Fibroblast of lung (primary cell): ENCODE data around the gene CAPN13.

Source experiments
- EZH2 ChIP-seq: IDR thresholded peaks from 2 replicates; pipeline ENCODE4 v1.5.1; 2012; ENCODE audit warnings: low read length, control low read depth, mild to moderate bottlenecking; ENCODE audit errors: missing control alignments
- TF ChIP-seq, protein P1 (sequence below), 2 donors: IDR thresholded peaks in 1 of 2; conservative IDR thresholded peaks in 1 of 2; 1 replicate in 1 of 2; 2 replicates in 1 of 2; pipeline ENCODE4 v1.5.1; 2011 to 2012; ENCODE audit warnings: low read length in 2 of 2, control low read depth in 1 of 2, inconsistent platforms in 1 of 2, low read depth in 1 of 2, mild to moderate bottlenecking in 1 of 2

DNA sequence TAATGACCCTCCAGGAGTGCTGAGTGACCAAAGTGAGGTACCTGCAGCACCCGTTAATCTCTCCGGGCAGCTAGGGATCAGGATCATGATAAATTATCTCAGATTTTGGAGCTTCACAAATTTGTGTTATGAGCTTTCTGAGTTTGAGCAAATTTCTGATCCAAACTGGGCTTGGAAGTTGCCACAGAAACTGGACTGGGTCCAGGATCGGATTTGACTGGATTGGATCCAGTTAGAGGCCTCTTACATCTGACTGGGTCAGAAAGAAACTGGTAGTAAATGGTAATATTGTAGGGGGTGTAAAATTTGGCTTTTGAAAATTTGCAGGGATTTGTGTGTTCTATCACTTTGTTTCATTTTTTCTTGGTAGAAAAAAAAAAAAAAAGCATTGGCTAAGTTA is 19.7 kb upstream of the CAPN13 start:
- TF ChIP-seq, protein P1, sequence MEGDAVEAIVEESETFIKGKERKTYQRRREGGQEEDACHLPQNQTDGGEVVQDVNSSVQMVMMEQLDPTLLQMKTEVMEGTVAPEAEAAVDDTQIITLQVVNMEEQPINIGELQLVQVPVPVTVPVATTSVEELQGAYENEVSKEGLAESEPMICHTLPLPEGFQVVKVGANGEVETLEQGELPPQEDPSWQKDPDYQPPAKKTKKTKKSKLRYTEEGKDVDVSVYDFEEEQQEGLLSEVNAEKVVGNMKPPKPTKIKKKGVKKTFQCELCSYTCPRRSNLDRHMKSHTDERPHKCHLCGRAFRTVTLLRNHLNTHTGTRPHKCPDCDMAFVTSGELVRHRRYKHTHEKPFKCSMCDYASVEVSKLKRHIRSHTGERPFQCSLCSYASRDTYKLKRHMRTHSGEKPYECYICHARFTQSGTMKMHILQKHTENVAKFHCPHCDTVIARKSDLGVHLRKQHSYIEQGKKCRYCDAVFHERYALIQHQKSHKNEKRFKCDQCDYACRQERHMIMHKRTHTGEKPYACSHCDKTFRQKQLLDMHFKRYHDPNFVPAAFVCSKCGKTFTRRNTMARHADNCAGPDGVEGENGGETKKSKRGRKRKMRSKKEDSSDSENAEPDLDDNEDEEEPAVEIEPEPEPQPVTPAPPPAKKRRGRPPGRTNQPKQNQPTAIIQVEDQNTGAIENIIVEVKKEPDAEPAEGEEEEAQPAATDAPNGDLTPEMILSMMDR (conservative IDR thresholded peaks at IDR 0.05 in 1 of 2, IDR thresholded peaks at IDR 0.05 in 1 of 2; ENCODE audit: low read depth in 1 of 2, low read length in 2 of 2) = no peak
- no peak for TF ChIP-seq EZH2
